ENCODE data around the gene BANP.

GRCh38 chr16:88103581-88104188 lies 152.5 kb downstream of the BANP start:
- TF ChIP-seq CTCF (conservative IDR thresholded peaks at IDR 0.05; ENCODE audit: low read length) (no peak), EZH2phosphoT487 (IDR thresholded peaks at IDR 0.05; ENCODE audit: borderline replicate concordance, low read depth, low read length) (no peak)
